Measurements from ENCODE around the gene TMPO. TPM values are rescaled to one million over a fixed set of nuclear protein-coding genes. Genes with fewer than 3 reads are reported as not detected.

The TMPO gene
- polyA plus RNA-seq, 1 of the 3 experiments (the other 2 are of a cell fraction), result 20.8 TPM

DNA sequence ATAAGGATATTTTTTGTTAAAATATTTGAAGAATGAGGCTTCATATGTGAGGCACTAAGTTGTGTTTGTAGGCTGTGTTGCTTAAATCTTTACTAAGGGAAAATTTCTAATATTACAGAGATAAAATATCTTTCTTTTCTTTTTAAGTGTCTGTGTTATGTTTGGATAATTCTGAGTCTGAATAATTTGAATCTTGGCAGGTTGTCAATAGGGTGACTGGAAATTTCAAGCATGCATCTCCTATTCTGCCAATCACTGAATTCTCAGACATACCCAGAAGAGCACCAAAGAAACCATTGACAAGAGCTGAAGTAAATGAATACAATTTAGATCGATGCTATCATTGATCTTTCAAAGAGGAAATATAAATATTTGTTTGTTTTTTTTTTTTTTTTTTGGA, 29.4 kb downstream of the TMPO start:
- ChIA-PET POLR2A (no interaction called here), CTCF (interaction anchor here (1.1 to 2.4 kb wide), 2 partner anchors 12 to 53 kb away, joined by 3 to 8 read pairs; no protein-coding TSS in a partner anchor)
- H3K4me1 ChIP-seq (ENCODE audit: control insufficient read depth in 1 of 2, insufficient read depth in 2 of 2, low read depth in 1 of 2, low read length in 1 of 2), result peaks cover 0 to 8% of the 10 kb centered on the region in 2 experiments; a peak in 2 of 4 replicates
- no peak overlapping the region for H3K4me2 ChIP-seq
- no peaks in the 10 kb centered on the region for H4K20me1 ChIP-seq (ENCODE audit: insufficient read depth)
- no peak overlapping the region for H3K9ac ChIP-seq
- peaks cover 19% of the 10 kb centered on the region for H3F3A ChIP-seq (replicated peaks; ENCODE audit: insufficient read depth)
- H2AFZ ChIP-seq (ENCODE audit: low read depth), result no peak overlapping the region
- 96% methylated on average over 1 of the region's 1 CpG for WGBS (ENCODE audit: low lambda C conversion rate)
- peaks cover 54% of the 10 kb centered on the region for H3K79me2 ChIP-seq (ENCODE audit: insufficient read depth)
- no peak overlapping the region for H3K27ac ChIP-seq (ENCODE audit: low read depth in 2 of 2, low read length in 1 of 2)
- no peaks in the 10 kb centered on the region for H3K9me3 ChIP-seq
- H3K9me2 ChIP-seq, result 0 out of 2 replicates have a peak, but pooled peaks cover 4% of the 10 kb centered on the region
- no peak overlapping the region for H3K4me3 ChIP-seq (ENCODE audit: low read depth in 2 of 2, low read length in 1 of 2)
- no peak for TF ChIP-seq EP300 (IDR thresholded peaks at IDR 0.05; ENCODE audit: borderline replicate concordance in 1 of 2, low read depth in 1 of 2, low read length in 1 of 2)
- TF ChIP-seq, protein P1, sequence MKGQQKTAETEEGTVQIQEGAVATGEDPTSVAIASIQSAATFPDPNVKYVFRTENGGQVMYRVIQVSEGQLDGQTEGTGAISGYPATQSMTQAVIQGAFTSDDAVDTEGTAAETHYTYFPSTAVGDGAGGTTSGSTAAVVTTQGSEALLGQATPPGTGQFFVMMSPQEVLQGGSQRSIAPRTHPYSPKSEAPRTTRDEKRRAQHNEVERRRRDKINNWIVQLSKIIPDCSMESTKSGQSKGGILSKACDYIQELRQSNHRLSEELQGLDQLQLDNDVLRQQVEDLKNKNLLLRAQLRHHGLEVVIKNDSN (IDR thresholded peaks at IDR 0.05; ENCODE audit: borderline replicate concordance, low read depth), result no peak
- TF ChIP-seq TEAD4 (IDR thresholded peaks at IDR 0.05; ENCODE audit: borderline replicate concordance, insufficient read depth), result no peak
- TF ChIP-seq YY1 (IDR thresholded peaks at IDR 0.05; ENCODE audit: low read depth), result no peak
- TF ChIP-seq, protein P2, sequence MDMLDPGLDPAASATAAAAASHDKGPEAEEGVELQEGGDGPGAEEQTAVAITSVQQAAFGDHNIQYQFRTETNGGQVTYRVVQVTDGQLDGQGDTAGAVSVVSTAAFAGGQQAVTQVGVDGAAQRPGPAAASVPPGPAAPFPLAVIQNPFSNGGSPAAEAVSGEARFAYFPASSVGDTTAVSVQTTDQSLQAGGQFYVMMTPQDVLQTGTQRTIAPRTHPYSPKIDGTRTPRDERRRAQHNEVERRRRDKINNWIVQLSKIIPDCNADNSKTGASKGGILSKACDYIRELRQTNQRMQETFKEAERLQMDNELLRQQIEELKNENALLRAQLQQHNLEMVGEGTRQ (IDR thresholded peaks at IDR 0.05; ENCODE audit: borderline replicate concordance, low read depth, low read length), result no peak
- TF ChIP-seq GABPA (IDR thresholded peaks at IDR 0.05; ENCODE audit: low read depth), result no peak
- no peak for TF ChIP-seq CHD2 (IDR thresholded peaks at IDR 0.05; ENCODE audit: low read length, partially characterized antibody)
- TF ChIP-seq RCOR1 (IDR thresholded peaks at IDR 0.05; ENCODE audit: low read length), result no peak
- TF ChIP-seq ELF1 (IDR thresholded peaks at IDR 0.05), result no peak
- no peak for TF ChIP-seq MXI1 (IDR thresholded peaks at IDR 0.05; ENCODE audit: low read depth, low read length)
- TF ChIP-seq GATA2 (CRISPR knock-in tag; IDR thresholded peaks at IDR 0.05), result no peak
- TF ChIP-seq TAF1 (IDR thresholded peaks at IDR 0.05; ENCODE audit: borderline replicate concordance, low read depth, low read length), result no peak
- no peak for TF ChIP-seq POLR2AphosphoS5 (IDR thresholded peaks at IDR 0.05; ENCODE audit: low read depth, low read length)
- TF ChIP-seq NFIC (IDR thresholded peaks at IDR 0.05; ENCODE audit: borderline replicate concordance), result no peak
- H3K27me3 ChIP-seq (ENCODE audit: insufficient read depth), result no peaks in the 10 kb centered on the region
- DNase-seq, result no peak
- H3K36me3 ChIP-seq (replicated peaks in 1 of 2; ENCODE audit: control insufficient read depth in 1 of 2, insufficient read depth in 2 of 2, low read length in 1 of 2), result peaks cover 43 to 48% of the 10 kb centered on the region in 2 experiments

DNA sequence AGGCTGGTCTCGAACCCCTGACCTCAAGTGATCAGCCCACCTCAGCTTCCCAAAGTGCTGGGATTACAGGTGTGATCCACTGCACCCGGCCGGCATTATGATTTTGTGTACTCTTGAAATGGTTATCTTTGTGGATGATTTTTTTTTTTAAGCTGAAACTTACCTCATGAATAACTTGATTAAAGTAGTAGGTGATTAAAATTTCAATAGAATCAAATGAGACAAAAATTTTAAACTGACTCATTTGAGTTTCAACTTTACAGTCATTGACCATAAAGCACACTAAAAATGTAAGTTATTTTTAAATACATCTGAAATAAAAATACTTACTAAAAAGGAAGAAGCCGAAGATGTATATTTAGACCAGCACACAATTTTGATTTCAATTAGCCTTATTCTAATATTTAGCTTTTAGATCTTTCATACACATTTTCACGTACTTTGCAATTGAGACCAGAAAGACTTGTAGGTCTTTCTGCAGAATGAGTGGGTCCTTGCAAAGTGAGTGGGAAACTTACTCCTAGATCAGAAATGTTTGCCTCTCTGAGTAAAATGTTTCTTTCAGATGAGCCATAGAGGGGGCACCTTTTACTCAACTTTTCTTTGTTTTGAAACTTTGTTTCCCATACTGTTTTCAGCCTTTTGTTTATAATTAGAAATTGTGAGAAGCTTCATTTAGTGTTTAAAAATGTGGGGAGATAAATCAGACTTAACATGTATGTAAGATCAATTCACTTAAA, 34.2 kb downstream of the TMPO start:
- H3K4me1 ChIP-seq (ENCODE audit: control insufficient read depth in 1 of 2, insufficient read depth in 2 of 2, low read depth in 1 of 2, low read length in 1 of 2), result peaks cover 0 to 4% of the 10 kb centered on the region in 2 experiments; a peak in 2 of 4 replicates
- no peak overlapping the region for H3K4me3 ChIP-seq (ENCODE audit: low read depth in 2 of 2, low read length in 1 of 2)
- no peak overlapping the region for H3K4me2 ChIP-seq
- POLR2A ChIA-PET, result no interaction called here
- no peak overlapping the region for H2AFZ ChIP-seq (ENCODE audit: low read depth)
- no peaks in the 10 kb centered on the region for H4K20me1 ChIP-seq (ENCODE audit: insufficient read depth)
- no peak overlapping the region; a peak in 1 of 4 replicates for H3K27ac ChIP-seq (ENCODE audit: low read depth in 2 of 2, low read length in 1 of 2)
- H3F3A ChIP-seq (replicated peaks; ENCODE audit: insufficient read depth), result peaks cover 26% of the 10 kb centered on the region
- H3K79me2 ChIP-seq (ENCODE audit: insufficient read depth), result peaks cover 10% of the 10 kb centered on the region; the same call in 1 of the 2 replicates
- H3K9me3 ChIP-seq, result no peaks in the 10 kb centered on the region
- H3K36me3 ChIP-seq (replicated peaks in 1 of 2; ENCODE audit: control insufficient read depth in 1 of 2, insufficient read depth in 2 of 2, low read length in 1 of 2), result peaks cover 45 to 53% of the 10 kb centered on the region in 2 experiments
- H3K27me3 ChIP-seq (ENCODE audit: insufficient read depth), result no peaks in the 10 kb centered on the region
- H3K9ac ChIP-seq, result no peak overlapping the region
- DNase-seq, result no peak
- TF ChIP-seq EZH2phosphoT487 (IDR thresholded peaks at IDR 0.05; ENCODE audit: borderline replicate concordance, low read depth) (no peak), MXI1 (IDR thresholded peaks at IDR 0.05; ENCODE audit: low read depth, low read length) (no peak), NRF1 (IDR thresholded peaks at IDR 0.05; ENCODE audit: low read depth, low read length) (no peak), CHD2 (IDR thresholded peaks at IDR 0.05; ENCODE audit: low read length, partially characterized antibody) (no peak)
- TF ChIP-seq, protein P3, sequence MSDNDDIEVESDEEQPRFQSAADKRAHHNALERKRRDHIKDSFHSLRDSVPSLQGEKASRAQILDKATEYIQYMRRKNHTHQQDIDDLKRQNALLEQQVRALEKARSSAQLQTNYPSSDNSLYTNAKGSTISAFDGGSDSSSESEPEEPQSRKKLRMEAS (IDR thresholded peaks at IDR 0.05; ENCODE audit: low read depth), result no peak
- TF ChIP-seq, protein P4, sequence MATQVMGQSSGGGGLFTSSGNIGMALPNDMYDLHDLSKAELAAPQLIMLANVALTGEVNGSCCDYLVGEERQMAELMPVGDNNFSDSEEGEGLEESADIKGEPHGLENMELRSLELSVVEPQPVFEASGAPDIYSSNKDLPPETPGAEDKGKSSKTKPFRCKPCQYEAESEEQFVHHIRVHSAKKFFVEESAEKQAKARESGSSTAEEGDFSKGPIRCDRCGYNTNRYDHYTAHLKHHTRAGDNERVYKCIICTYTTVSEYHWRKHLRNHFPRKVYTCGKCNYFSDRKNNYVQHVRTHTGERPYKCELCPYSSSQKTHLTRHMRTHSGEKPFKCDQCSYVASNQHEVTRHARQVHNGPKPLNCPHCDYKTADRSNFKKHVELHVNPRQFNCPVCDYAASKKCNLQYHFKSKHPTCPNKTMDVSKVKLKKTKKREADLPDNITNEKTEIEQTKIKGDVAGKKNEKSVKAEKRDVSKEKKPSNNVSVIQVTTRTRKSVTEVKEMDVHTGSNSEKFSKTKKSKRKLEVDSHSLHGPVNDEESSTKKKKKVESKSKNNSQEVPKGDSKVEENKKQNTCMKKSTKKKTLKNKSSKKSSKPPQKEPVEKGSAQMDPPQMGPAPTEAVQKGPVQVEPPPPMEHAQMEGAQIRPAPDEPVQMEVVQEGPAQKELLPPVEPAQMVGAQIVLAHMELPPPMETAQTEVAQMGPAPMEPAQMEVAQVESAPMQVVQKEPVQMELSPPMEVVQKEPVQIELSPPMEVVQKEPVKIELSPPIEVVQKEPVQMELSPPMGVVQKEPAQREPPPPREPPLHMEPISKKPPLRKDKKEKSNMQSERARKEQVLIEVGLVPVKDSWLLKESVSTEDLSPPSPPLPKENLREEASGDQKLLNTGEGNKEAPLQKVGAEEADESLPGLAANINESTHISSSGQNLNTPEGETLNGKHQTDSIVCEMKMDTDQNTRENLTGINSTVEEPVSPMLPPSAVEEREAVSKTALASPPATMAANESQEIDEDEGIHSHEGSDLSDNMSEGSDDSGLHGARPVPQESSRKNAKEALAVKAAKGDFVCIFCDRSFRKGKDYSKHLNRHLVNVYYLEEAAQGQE (IDR thresholded peaks at IDR 0.05; ENCODE audit: low read depth, low read length), result no peak
- TF ChIP-seq, protein P5, sequence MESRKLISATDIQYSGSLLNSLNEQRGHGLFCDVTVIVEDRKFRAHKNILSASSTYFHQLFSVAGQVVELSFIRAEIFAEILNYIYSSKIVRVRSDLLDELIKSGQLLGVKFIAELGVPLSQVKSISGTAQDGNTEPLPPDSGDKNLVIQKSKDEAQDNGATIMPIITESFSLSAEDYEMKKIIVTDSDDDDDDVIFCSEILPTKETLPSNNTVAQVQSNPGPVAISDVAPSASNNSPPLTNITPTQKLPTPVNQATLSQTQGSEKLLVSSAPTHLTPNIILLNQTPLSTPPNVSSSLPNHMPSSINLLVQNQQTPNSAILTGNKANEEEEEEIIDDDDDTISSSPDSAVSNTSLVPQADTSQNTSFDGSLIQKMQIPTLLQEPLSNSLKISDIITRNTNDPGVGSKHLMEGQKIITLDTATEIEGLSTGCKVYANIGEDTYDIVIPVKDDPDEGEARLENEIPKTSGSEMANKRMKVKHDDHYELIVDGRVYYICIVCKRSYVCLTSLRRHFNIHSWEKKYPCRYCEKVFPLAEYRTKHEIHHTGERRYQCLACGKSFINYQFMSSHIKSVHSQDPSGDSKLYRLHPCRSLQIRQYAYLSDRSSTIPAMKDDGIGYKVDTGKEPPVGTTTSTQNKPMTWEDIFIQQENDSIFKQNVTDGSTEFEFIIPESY (IDR thresholded peaks at IDR 0.05; ENCODE audit: borderline replicate concordance, low read depth), result no peak
- 0 out of 2 replicates have a peak, but pooled peaks cover 4% of the 10 kb centered on the region for H3K9me2 ChIP-seq
- CTCF ChIA-PET, result interaction anchor here (2.2 to 5.0 kb wide), 2 partner anchors 17 kb away, joined by 7 to 27 read pairs; no protein-coding TSS in a partner anchor
- WGBS (ENCODE audit: low lambda C conversion rate), result 92% methylated on average over 5 of the region's 5 CpGs
